ENCODE results near the gene HDAC6. TPM values are rescaled to one million over a fixed set of nuclear protein-coding genes. Genes with fewer than 3 reads are reported as not detected.

Gene HDAC6
- 10 to 100 TPM; 55.3 to 90.2 (median 67.9) TPM for total RNA-seq

- WGBS, 2 donors = 0 to 39% methylated on average over 31 to 89 of the region's 89 CpGs
- TF ChIP-seq POLR2A (IDR thresholded peaks at IDR 0.05) = no peak
- TF ChIP-seq CTCF (IDR thresholded peaks at IDR 0.05) = no peak
- intact Hi-C loops (cut with DNase I; ENCODE audit: low total_unique reads) = no loop called here
Measured at GRCh38 chrX:48801280-48802088, at the start of gene HDAC6. TSS of gene HDAC6 (plus strand) at chrX:48802067. CDS start at chrX:48802693, 626 bp downstream.

GRCh38 chrX:48752498-48752897 is 49.4 kb upstream of the HDAC6 start:
- intact Hi-C loops (cut with DNase I; ENCODE audit: low total_unique reads) = no loop called here
- 55 to 78% methylated on average over 7 of the region's 7 CpGs for WGBS, 2 donors
- peak in 1 of 2 donors; percentile 12 for DNase-seq (ENCODE audit: low spot score in 2 of 2)
- no peak overlapping the region for H3K4me3 ChIP-seq (ENCODE audit: low read depth, poor library complexity, severe bottlenecking)
- TF ChIP-seq CTCF (IDR thresholded peaks at IDR 0.05) (no peak), POLR2A (IDR thresholded peaks at IDR 0.05) (no peak)

More at GRCh38 chrX:48801280-48802088, at the start of gene HDAC6:
- DNase-seq (ENCODE audit: low spot score in 2 of 2) = peak; percentile 95 to 98
- peak within 1 kb of the TSS; percentile 40 for H3K4me3 ChIP-seq (ENCODE audit: low read depth, poor library complexity, severe bottlenecking)

GRCh38 chrX:48753708-48754228 is 48.1 kb upstream of the HDAC6 start:
- no peak for TF ChIP-seq CTCF (IDR thresholded peaks at IDR 0.05)
- no peak for TF ChIP-seq POLR2A (IDR thresholded peaks at IDR 0.05)
- WGBS, 2 donors = 37 to 72% methylated on average over 5 to 8 of the region's 8 CpGs
- no peak overlapping the region for H3K4me3 ChIP-seq (ENCODE audit: low read depth, poor library complexity, severe bottlenecking)
- intact Hi-C loops (cut with DNase I; ENCODE audit: low total_unique reads) = no loop called here
- no peak for DNase-seq (ENCODE audit: low spot score in 2 of 2)

GRCh38 chrX:48754238-48754637 is 47.6 kb upstream of the HDAC6 start:
- WGBS, 2 donors = 68 to 69% methylated on average over 6 to 8 of the region's 8 CpGs
- intact Hi-C loops (cut with DNase I; ENCODE audit: low total_unique reads) = no loop called here
- no peak for TF ChIP-seq CTCF (IDR thresholded peaks at IDR 0.05)
- no peak overlapping the region for H3K4me3 ChIP-seq (ENCODE audit: low read depth, poor library complexity, severe bottlenecking)
- no peak for DNase-seq (ENCODE audit: low spot score in 2 of 2)

- peak in 1 of 2 donors; percentile 32 for DNase-seq (ENCODE audit: low spot score in 2 of 2)
- intact Hi-C loops (cut with DNase I; ENCODE audit: low total_unique reads) = no loop called here
- TF ChIP-seq CTCF (IDR thresholded peaks at IDR 0.05) (no peak), POLR2A (IDR thresholded peaks at IDR 0.05) (no peak)
- 43 to 49% methylated on average over 11 to 12 of the region's 12 CpGs for WGBS, 2 donors
- no peak within 1 kb of the TSS for H3K4me3 ChIP-seq (ENCODE audit: low read depth, poor library complexity, severe bottlenecking)
Measured at GRCh38 chrX:48761674-48762471, 40.0 kb upstream of the HDAC6 start, which contains the start of gene GLOD5. TSS of gene GLOD5 (plus strand) at chrX:48761747. CDS start at chrX:48761791, 44 bp downstream.

All from lower leg skin (tissue), 4 donors.